HepG2 (cell line): ENCODE results near the gene ANKS4B. TPM values are rescaled to one million over a fixed set of nuclear protein-coding genes. Genes with fewer than 3 reads are reported as not detected.
A peak's percentile ranks its signal among the peaks of the same experiment; 100 is the strongest.

Source experiments
- ADNP ChIP-seq: sonication (generic); formaldehyde crosslinking; IDR thresholded peaks from 2 replicates; pipeline ENCODE4 v1.4.0; 2020; ENCODE audit warnings: missing genetic modification reagents
- BRCA1 ChIP-seq: sonication (generic); formaldehyde crosslinking; IDR thresholded peaks from 2 replicates; pipeline ENCODE4 v1.4.0; 2020; ENCODE audit warnings: missing genetic modification reagents
- GLI4 ChIP-seq: sonication (generic); formaldehyde crosslinking; IDR thresholded peaks from 2 replicates; pipeline ENCODE4 v1.5.1; 2020; ENCODE audit warnings: missing genetic modification reagents, mild to moderate bottlenecking, moderate library complexity, borderline replicate concordance
- HNRNPH1 ChIP-seq: fragments of 200-400 bp; formaldehyde crosslinking; optimal IDR thresholded peaks from 2 replicates; pipeline ENCODE3; 2017; ENCODE audit warnings: mild to moderate bottlenecking, low read depth, low read length
- PTBP1 ChIP-seq: fragments of 200-400 bp; formaldehyde crosslinking; IDR thresholded peaks from 2 replicates; pipeline ENCODE4 v1.6.1; 2018; ENCODE audit warnings: low read length, low read depth; ENCODE audit not compliant: poor library complexity, severe bottlenecking
- SMAD9 ChIP-seq: sonication (generic); formaldehyde crosslinking; IDR thresholded peaks from 2 replicates; pipeline ENCODE4 v1.5.1; 2020; ENCODE audit warnings: mild to moderate bottlenecking, missing genetic modification reagents
- TBP ChIP-seq: sonication (generic); formaldehyde crosslinking; IDR thresholded peaks from 2 replicates; pipeline ENCODE4 v1.5.0; 2020; ENCODE audit warnings: missing genetic modification reagents
- TMF1 ChIP-seq: sonication (generic); formaldehyde crosslinking; IDR thresholded peaks from 2 replicates; pipeline ENCODE4 v1.8.1; 2022; ENCODE audit warnings: low read depth, missing genetic modification reagents
- ZBTB38 ChIP-seq: sonication (generic); formaldehyde crosslinking; IDR thresholded peaks from 2 replicates; pipeline ENCODE4 v1.5.1; 2020; ENCODE audit warnings: mild to moderate bottlenecking, missing genetic modification reagents
- ZNF160 ChIP-seq: sonication (generic); formaldehyde crosslinking; IDR thresholded peaks from 2 replicates; pipeline ENCODE4 v1.8.0; 2022; ENCODE audit warnings: mild to moderate bottlenecking, inconsistent platforms, missing genetic modification reagents
- ZNF234 ChIP-seq: sonication (generic); formaldehyde crosslinking; conservative IDR thresholded peaks from 2 replicates; pipeline ENCODE4 v1.5.1; 2020; ENCODE audit warnings: mild to moderate bottlenecking, missing genetic modification reagents
- ZNF292 ChIP-seq: sonication (generic); formaldehyde crosslinking; IDR thresholded peaks from 2 replicates; pipeline ENCODE4 v1.8.1; 2022; ENCODE audit warnings: mild to moderate bottlenecking, low read depth, missing genetic modification reagents, borderline replicate concordance
- ZNF652 ChIP-seq: IDR thresholded peaks from 2 replicates; pipeline ENCODE4 v1.6.1; 2016; ENCODE audit warnings: low read depth, borderline replicate concordance
- ZNF816 ChIP-seq: sonication (generic); formaldehyde crosslinking; IDR thresholded peaks from 2 replicates; pipeline ENCODE4 v1.8.0; 2022; ENCODE audit warnings: missing genetic modification reagents, mild to moderate bottlenecking, borderline replicate concordance
- ZNF879 ChIP-seq: sonication (generic); formaldehyde crosslinking; IDR thresholded peaks from 2 replicates; pipeline ENCODE4 v1.8.1; 2023; ENCODE audit warnings: missing genetic modification reagents
- ZSCAN25 ChIP-seq: sonication (generic); formaldehyde crosslinking; IDR thresholded peaks from 2 replicates; pipeline ENCODE4 v1.8.0; 2022; ENCODE audit warnings: mild to moderate bottlenecking, missing genetic modification reagents
- polyA plus RNA-seq, 8 experiments: library from polyadenylated mRNA; depleted of rRNA in 3 of 8; stranded (reverse) in 7 of 8; unstranded in 1 of 8; fragments of >200 nt; fragmentation: Illumina TruSeq in 4 of 8; extraction: Trizol in 4 of 8; gene quantifications; 2 replicates each; pipeline versions ENCODE4 v1.2.1 to v1.2.3, GENCODE V29; 2011 to 2016; ENCODE audit warnings: low read depth in 4 of 8, missing spikeins in 1 of 8, mixed read lengths in 1 of 8; ENCODE audit not compliant: insufficient read depth in 1 of 8
- total RNA-seq, 5 experiments: library from RNA; depleted of rRNA; stranded (reverse); fragments of >200 nt; fragmentation: Illumina TruSeq; extraction: Trizol; gene quantifications; 2 replicates each; pipeline ENCODE4 v1.2.3, GENCODE V29; 2016; ENCODE audit warnings: low read depth in 1 of 5
- TF ChIP-seq, protein P1 (sequence below): IDR thresholded peaks from 2 replicates; pipeline ENCODE4 v1.6.1; 2016; ENCODE audit warnings: low read depth, control low read depth
- TF ChIP-seq, protein P2 (sequence below): sonication (generic); formaldehyde crosslinking; IDR thresholded peaks from 2 replicates; pipeline ENCODE4 v1.5.0; 2020; ENCODE audit warnings: mild to moderate bottlenecking, missing genetic modification reagents
- TF ChIP-seq, protein P3 (sequence below): sonication (generic); formaldehyde crosslinking; IDR thresholded peaks from 2 replicates; pipeline ENCODE4 v1.5.1; 2020; ENCODE audit warnings: mild to moderate bottlenecking, moderate library complexity, missing genetic modification reagents
- TF ChIP-seq, protein P4 (sequence below): sonication (generic); formaldehyde crosslinking; IDR thresholded peaks from 2 replicates; pipeline ENCODE4 v1.4.0; 2020; ENCODE audit warnings: mild to moderate bottlenecking, missing genetic modification reagents
- TF ChIP-seq, protein P5 (sequence below): sonication (generic); formaldehyde crosslinking; IDR thresholded peaks from 2 replicates; pipeline ENCODE4 v1.5.0; 2020; ENCODE audit warnings: missing genetic modification reagents

Gene ANKS4B
- total and polyA plus RNA-seq, 2 of the 13 experiments (the other 11 are each of a cell fraction or from before 2014, with no cell fraction given), result 6.5 to 30.0 TPM

DNA sequence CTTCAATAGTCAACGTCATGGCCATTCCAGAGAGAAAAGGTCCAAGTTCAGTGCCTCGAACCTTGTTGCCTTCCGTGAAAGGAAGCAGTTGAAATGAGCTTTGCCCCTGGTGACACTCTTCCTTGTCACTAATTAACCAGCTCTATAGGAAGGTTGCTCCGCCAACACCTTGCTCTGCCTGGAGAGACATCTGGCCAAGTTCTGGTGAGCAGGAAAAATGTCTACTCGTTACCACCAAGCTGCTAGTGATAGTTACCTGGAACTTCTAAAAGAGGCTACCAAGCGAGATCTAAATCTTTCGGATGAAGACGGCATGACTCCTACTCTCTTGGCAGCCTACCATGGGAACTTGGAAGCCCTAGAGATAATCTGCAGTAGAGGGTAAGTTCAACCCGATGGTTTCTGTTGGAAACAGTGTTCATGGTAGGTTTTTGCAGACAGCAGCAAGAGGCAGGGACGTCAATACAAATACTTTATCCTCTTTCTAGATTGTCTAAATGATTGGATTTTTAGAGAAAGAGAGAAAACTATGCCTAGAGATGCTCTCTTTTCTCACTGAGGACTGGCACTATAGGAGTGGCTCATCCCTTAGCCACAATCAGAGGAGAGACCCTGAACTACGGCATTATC, at the start of gene ANKS4B (continued):
- TF ChIP-seq, protein P1, sequence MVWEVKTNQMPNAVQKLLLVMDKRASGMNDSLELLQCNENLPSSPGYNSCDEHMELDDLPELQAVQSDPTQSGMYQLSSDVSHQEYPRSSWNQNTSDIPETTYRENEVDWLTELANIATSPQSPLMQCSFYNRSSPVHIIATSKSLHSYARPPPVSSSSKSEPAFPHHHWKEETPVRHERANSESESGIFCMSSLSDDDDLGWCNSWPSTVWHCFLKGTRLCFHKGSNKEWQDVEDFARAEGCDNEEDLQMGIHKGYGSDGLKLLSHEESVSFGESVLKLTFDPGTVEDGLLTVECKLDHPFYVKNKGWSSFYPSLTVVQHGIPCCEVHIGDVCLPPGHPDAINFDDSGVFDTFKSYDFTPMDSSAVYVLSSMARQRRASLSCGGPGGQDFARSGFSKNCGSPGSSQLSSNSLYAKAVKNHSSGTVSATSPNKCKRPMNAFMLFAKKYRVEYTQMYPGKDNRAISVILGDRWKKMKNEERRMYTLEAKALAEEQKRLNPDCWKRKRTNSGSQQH, result 0 out of 2 replicates have a peak, but pooled peaks have one; percentile 23
- TF ChIP-seq SMAD9 (no peak), ZNF816 (CRISPR knock-in tag) (0 out of 2 replicates have a peak, but pooled peaks have one; percentile 70), ZNF652 (CRISPR knock-in tag) (no peak; the same call in 1 of the 2 replicates), TMF1 (CRISPR knock-in tag) (no peak), ZSCAN25 (CRISPR knock-in tag) (peak; percentile 49; the same call in 1 of the 2 replicates), ZNF292 (peak; percentile 67; the same call in 1 of the 2 replicates), ZNF234 (CRISPR knock-in tag) (no peak), ZNF160 (CRISPR knock-in tag) (peak; percentile 80; the same call in 1 of the 2 replicates), BRCA1 (CRISPR knock-in tag) (no peak; the same call in 1 of the 2 replicates), HNRNPH1 (no peak), TBP (CRISPR knock-in tag) (0 out of 2 replicates have a peak, but pooled peaks have one; percentile 37), GLI4 (no peak; the same call in 1 of the 2 replicates), ZNF879 (CRISPR knock-in tag) (no peak), ADNP (no peak), PTBP1 (no peak), ZBTB38 (CRISPR knock-in tag) (peak; percentile 71; the same call in 1 of the 2 replicates)
- TF ChIP-seq, protein P2, sequence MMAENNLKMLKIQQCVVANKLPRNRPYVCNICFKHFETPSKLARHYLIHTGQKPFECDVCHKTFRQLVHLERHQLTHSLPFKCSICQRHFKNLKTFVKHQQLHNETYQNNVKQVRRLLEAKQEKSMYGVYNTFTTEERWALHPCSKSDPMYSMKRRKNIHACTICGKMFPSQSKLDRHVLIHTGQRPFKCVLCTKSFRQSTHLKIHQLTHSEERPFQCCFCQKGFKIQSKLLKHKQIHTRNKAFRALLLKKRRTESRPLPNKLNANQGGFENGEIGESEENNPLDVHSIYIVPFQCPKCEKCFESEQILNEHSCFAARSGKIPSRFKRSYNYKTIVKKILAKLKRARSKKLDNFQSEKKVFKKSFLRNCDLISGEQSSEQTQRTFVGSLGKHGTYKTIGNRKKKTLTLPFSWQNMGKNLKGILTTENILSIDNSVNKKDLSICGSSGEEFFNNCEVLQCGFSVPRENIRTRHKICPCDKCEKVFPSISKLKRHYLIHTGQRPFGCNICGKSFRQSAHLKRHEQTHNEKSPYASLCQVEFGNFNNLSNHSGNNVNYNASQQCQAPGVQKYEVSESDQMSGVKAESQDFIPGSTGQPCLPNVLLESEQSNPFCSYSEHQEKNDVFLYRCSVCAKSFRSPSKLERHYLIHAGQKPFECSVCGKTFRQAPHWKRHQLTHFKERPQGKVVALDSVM (CRISPR knock-in tag), result no peak
- TF ChIP-seq, protein P3, sequence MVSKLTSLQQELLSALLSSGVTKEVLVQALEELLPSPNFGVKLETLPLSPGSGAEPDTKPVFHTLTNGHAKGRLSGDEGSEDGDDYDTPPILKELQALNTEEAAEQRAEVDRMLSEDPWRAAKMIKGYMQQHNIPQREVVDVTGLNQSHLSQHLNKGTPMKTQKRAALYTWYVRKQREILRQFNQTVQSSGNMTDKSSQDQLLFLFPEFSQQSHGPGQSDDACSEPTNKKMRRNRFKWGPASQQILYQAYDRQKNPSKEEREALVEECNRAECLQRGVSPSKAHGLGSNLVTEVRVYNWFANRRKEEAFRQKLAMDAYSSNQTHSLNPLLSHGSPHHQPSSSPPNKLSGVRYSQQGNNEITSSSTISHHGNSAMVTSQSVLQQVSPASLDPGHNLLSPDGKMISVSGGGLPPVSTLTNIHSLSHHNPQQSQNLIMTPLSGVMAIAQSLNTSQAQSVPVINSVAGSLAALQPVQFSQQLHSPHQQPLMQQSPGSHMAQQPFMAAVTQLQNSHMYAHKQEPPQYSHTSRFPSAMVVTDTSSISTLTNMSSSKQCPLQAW (CRISPR knock-in tag), result peak; percentile 100
- TF ChIP-seq, protein P4, sequence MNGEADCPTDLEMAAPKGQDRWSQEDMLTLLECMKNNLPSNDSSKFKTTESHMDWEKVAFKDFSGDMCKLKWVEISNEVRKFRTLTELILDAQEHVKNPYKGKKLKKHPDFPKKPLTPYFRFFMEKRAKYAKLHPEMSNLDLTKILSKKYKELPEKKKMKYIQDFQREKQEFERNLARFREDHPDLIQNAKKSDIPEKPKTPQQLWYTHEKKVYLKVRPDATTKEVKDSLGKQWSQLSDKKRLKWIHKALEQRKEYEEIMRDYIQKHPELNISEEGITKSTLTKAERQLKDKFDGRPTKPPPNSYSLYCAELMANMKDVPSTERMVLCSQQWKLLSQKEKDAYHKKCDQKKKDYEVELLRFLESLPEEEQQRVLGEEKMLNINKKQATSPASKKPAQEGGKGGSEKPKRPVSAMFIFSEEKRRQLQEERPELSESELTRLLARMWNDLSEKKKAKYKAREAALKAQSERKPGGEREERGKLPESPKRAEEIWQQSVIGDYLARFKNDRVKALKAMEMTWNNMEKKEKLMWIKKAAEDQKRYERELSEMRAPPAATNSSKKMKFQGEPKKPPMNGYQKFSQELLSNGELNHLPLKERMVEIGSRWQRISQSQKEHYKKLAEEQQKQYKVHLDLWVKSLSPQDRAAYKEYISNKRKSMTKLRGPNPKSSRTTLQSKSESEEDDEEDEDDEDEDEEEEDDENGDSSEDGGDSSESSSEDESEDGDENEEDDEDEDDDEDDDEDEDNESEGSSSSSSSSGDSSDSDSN (CRISPR knock-in tag), result peak; percentile 48; the same call in 1 of the 2 replicates
- TF ChIP-seq, protein P5, sequence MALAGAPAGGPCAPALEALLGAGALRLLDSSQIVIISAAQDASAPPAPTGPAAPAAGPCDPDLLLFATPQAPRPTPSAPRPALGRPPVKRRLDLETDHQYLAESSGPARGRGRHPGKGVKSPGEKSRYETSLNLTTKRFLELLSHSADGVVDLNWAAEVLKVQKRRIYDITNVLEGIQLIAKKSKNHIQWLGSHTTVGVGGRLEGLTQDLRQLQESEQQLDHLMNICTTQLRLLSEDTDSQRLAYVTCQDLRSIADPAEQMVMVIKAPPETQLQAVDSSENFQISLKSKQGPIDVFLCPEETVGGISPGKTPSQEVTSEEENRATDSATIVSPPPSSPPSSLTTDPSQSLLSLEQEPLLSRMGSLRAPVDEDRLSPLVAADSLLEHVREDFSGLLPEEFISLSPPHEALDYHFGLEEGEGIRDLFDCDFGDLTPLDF (CRISPR knock-in tag), result no peak
